HK-2 (cell line): ENCODE data around the gene ANKRD23.
"Not testable (repeated sequence)": the region's sequence is repeated elsewhere in the genome, so short reads cannot be mapped to it uniquely, and the experiment has no call there.

Experiments used
- DNase-seq: peaks from one replicate; pipeline ENCODE4 v3.0.0-alpha.2; 2018; ENCODE audit not compliant: unreplicated experiment

Gene ANKRD23

DNA sequence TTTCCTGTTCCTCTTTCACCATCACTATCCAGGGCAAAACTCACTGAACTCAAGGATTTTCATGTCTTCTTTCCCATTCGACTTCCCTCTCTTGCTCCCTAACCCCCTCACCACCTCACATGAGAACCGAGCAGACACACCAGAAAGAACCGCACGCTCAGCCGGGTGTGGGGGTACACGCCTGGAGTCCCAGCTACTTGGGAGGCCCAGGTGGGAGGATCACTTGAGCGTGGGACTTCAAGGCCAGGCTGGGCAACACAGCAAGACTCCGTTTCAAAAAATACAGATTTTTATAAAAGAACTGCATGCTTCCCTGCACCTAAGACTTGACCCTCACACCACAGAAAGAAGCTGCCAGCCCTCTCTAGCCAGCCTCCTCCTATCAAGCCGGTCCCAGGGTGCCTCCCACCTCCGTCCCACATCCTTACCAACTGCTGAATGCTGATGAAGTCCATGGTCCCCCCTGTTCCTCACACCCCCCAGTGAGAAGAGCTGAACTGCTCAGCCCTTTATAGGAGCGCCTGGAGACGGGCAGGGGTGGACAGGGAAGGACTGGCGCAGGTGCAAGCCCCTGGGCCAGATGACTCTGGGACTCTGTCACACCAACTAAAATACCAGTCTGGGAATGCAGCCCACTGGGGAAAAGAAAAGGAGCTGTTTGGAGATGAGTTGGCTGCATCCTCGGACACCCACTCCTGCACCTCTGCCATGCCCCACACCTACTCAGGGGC, at the start of gene ANKRD23:
Gene ANKRD23 (minus strand): TSS at position 484 of the 731 bp plus-strand sequence. CDS start 29 bp downstream, at position 455.
- no peak for DNase-seq

- peak; percentile 59 for DNase-seq
Measured at GRCh38 chr2:96891591-96892333, 47.9 kb upstream of the ANKRD23 start.

- DNase-seq, result no peak
Measured at GRCh38 chr2:96890726-96891385, 47.0 kb upstream of the ANKRD23 start.

DNA sequence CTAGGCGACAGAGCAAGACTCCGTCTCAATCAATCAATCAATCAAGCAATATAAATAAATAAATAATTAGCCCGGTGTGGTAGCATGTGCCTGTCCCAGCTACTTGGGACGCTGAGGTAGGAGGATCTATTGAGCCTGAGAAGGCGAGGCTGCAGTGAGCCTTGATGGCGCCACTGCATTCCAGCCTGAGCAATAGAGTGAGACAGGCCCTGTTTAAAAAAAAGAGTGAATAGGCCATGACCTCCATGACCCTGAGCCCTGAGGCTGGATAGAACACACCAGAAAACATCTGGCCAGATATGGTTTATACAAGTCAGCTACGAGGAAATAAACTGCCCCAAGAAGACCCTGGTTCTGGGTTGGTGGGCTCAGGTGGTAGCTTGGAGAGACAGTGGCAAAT, 46.4 kb upstream of the ANKRD23 start:
- DNase-seq, result no peak

DNA sequence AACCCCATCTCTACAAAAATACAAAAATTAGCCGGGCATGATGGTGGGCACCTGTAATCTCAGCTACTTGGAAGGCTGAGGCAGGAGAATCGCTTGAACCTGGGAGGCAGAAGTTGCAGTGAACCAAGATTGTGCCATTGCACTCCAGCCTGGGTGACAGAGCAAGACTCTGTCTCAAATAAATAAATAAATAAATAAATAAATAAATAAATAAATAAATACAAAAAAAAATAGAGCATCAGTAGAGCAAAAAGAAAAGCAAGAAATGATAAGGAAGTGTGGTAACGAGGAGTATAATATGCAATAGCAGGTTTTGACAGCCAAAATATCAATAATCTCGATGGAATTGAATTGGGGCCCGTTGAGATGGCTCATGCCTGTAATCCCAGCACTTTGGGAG, 45.7 kb upstream of the ANKRD23 start:
- DNase-seq, result not testable (repeated sequence)

DNA sequence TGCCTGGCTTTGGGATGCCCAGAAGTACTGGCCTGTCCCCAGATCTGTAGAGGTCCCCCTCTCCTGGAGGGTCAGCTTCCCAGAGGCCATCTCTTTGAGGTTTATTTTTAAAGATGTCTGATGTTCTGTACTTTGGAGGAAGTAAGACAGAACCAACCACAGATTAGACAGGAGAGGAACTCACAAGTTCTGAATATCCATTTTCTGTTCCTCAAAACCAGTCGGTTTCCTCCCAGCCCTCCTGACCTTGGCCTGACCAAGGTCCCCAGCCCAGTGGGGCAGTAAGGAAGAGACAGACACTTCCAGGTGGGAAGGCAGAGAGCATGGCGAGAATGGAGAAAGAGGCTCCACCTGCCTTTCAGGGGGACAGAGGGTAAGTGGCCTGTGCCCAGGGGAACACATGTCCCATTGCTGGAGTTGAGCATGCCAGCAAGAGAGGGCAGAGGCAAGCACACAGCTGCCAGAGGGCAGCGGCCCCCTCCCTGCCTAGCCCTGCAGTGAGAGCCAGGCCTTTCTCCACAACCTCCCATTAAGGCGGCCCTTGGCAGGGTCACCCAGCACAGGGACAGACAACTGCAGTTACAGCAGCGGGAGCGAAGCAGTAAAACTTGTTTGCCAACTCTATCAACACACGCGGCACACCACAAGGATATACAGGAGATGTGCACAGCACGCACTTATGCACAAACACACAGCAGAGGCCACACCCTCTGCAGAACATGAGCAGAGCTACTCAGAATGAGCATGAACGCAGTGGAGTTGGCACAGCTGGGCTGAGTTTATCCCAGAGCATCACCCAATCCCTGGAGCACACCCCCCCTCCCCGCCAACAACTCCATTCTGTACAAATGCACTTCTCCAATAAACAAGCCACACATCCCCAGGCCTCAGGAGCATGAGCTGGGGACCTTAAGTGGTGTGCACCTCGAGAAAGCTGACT, 44.5 kb upstream of the ANKRD23 start:
- DNase-seq, result no peak

GRCh38 chr2:96887493-96888012, 43.7 kb upstream of the ANKRD23 start:
- no peak for DNase-seq

DNA sequence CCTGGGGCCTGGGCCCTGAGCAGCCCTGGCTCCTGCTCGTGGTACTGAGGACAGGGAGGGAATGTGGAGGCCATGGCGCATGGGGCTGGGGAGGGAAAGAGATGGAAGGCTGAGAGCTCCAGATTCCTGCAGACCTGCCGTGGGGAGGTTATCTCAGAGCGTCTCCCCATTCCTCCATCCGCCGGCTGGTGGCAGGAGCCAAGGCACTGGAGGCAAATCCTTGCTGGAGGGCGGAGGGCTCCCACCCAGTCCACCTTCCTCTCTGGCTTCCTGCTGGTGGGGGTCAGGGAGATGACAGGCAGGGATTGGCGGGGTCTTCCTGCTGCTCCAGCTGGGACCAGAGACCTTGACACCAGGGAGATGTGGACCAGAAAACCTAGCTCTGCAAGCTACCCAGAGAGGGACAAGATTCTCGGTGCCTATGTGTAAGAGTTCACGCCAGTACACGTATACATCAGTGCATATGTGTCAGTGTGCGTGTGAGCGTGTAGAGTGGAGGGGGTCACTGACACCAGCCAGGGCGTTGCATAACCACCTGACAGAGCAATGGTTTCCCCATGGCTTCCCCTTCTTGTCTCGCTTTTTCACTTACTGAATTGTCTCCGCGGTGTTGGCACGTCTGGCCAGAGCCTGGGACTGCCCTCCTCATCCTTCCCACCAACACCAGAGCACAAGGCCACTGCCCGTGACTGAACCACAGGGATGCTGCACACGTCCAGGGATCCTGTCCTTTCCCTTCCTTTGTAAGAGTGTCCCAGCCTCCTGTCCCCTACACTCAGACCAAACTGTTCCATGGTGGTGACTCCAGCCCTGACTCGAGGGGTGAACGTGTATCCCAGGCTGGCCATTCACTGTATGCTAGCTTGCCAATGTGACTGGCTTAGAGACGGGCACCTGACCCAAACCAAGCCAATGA, 41.9 kb upstream of the ANKRD23 start:
- DNase-seq, result no peak

DNA sequence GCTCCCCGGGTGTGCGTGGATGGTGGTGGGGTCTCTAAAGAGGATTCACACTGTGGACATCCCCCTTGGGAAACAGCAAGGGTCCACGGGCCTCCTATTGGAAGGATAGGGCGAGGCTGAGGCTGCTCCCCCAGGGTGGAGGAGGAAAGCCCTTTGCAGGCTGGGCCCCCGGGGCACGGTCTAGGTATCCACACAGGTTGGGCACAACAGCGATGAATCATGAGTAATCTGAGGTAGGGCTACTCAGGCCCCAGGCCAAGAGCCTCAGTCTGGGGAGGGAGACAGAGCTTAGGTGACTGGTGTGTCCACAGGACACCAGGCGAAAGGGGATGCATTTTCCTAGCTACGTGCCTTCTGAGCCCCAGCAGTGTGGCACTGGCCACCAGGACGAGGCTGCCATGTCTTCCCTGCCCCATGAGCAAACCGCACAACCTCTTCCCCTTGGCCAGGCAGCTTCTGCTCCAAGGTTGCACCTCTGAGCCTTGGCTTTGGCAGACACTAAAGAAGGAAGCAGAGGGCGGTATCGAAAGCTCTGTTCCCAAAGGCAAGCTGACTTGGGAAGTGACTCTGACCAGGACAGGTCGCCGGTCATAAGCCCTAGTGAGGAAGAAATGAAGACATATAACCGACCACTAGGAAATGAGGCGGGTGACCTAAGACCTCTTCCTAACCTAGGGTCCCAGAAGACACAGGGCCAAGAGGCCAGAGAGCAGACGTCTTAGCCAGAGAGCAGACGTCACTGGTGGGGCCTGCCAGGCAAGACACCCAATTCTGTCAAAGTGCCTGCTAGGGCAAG, 40.7 kb upstream of the ANKRD23 start:
- no peak for DNase-seq

DNA sequence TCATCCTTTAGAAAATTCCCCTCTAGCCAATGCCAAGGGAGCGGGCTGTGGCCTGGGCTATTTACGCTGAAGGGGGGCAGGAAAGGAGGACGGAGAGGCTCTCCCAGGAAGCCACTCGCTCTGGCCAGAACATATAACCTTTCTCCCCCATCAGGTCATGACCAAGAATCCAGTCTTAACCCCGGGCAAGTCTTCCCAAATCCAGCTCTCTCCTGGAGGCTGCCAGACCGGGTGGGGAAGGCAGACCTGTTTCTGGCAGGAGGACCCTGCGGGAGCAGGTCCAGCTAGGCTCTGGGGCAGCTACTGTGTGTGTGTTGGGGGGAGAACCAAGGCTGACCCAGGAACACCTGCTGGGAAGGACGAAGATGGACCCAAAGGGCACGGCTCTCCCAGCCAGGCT, 39.5 kb upstream of the ANKRD23 start:
- DNase-seq, result no peak

GRCh38 chr2:96882906-96883305, 39.1 kb upstream of the ANKRD23 start:
- no peak for DNase-seq

GRCh38 chr2:96882230-96882629, 38.4 kb upstream of the ANKRD23 start:
- no peak for DNase-seq

DNA sequence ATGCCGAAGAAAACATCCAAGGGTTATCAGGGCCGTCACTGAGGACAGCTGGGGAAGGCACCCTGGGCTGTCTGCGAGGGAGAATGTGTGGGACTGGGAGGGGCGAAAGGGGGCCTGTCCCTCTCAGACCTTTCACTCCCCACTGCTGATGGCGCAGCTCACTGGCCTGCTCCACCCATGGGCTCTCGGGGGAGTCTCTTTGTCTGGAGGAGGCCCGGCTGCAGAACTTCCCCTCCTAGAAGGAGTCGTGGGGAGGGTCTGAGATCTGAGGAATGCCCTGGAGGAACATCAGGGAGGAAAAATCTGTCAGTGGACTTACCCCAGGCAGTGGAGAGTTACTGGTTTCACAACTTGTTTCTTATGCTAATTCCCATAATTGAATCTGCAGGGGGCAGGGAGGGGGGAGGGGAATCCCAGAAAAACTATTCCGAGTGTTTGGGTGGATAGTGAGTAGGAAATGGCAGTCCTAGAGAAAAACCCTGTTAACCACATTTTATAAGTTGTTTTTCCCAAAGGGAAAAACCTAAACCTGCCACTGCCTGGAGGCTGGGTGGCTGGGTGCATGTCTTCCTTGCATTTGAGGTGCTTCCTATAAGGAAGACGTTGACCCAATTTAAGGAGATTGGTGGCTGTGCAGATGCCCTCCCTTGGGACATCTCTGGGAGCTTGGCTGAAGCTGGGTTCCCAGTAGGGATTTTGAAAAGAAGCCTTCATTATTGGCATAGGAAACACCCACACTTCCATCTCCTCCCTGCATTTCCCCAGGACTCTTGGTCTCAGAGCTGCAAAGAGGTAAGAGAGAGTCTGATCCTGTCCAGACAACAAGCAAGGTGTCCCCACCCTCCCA, 37.8 kb upstream of the ANKRD23 start:
- no peak for DNase-seq

- no peak for DNase-seq
Measured at GRCh38 chr2:96880891-96881273, 37.1 kb upstream of the ANKRD23 start.

- DNase-seq, result no peak
Measured at GRCh38 chr2:96879545-96880040, 35.8 kb upstream of the ANKRD23 start.

DNA sequence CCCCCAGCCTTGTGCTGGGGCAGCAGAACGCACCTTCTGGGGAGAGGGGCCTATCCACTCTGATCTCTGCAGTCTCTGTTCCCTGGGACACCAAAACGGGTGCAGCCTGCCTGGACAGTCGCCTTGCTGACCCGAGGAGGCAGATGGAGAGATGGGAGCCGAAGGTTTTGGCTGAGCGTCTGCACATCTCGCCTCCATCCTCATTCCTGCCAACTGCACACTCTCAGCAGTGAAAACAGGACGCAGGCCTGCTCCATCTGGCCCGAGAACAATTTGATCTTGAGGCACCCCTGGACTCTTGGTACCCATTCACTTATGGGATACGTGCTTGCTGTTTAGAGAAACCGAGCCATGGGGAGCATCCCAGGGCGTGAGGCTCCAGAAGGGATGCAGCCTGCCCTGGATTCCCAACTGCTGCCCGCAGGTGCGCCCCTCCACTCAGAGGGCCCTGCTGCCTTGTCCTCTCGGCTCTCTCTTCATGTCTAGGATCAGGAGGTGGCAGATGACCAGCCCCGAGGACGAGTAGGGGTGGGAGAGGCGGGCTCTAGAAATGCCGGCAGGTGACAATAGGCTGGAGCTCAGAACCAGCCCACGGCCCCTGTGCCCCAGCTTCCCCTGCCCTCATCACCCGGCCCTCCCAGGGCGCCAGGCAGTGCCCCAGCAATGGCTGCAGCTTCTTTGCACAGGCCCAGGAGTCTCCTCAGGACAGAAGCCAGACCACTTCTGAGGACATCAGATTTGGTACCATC, 35.1 kb upstream of the ANKRD23 start:
- DNase-seq, result no peak

- DNase-seq, result no peak
Measured at GRCh38 chr2:96878171-96878570, 34.4 kb upstream of the ANKRD23 start.

- DNase-seq, result no peak
Measured at GRCh38 chr2:96877631-96878092, 33.8 kb upstream of the ANKRD23 start.
